GM18868 (cell line): ENCODE data around the gene NUMB.

ENCODE experiments used
- ATAC-seq: cut with Tn5 transposase; IDR thresholded peaks from one replicate; pipeline ENCODE4 v1.9.1; 2021; ENCODE audit warnings: mild to moderate bottlenecking, moderate library complexity; ENCODE audit not compliant: unreplicated experiment

NUMB gene

DNA sequence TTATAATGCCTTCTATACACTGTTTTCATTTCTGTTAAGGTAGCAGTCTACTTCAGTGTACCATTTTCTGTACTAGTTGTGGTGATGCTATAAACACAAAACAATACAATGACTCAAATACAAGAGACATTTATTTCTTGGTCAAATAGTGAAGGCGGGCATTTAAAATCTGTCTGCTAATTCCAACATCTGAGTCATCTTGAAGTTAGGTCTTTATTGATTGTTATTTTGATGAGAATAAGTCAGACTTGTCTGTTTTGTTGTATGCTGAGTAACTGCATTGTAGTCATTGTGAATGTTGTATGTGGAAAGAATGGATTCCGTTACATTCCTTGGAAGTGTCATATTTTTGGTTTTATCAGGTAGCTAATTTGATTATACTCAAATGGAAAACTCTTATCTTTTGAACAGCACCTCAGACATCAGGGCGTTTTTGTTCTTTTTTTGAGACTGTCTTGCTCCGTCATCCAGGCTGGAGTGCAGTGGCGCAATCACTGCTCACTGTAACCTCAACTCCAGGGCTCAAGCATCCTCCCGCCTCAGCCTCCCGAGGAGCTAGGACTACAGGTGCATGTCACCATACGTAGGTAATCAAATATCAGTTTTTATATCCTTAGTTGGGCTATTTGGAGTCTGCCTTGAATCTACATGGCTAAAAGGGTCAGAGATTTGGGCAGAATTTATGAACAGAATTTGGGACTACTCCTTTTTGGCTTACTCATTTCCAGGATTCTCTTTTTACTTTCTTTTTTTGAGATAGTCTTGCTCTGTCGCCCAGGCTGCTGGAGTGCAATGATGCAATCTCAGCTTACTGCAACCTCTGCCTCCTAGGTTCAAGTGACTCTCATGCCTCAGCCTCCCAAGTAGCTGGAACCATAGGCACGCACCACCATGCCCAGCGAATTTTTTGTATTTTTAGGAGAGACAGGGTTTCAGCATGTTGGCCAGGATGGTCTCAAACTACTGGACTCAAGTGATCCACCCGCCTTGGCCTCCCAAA is 164.3 kb downstream of the NUMB start:
- no peak for ATAC-seq

DNA sequence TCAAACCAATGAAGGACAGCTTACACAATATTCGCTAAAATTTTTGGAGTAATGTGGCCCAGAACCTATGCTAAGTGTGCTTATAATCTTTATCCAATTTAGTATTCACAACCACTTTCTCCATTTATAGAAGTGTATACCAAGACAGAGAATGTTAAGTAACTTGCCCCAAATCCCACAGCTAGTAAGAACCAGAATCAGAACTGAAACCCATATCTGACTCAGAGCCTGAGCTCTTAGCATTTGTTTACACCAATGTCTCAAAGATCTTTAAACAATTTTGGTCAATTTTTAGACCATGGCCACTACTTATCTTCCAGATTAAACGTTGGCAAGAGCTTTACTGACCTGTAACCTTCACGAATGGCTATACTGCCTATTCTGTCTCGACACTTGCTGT is 168.1 kb downstream of the NUMB start:
- ATAC-seq = peak; percentile 73

GRCh38 chr14:73289729-73290128 is 168.6 kb downstream of the NUMB start:
- ATAC-seq = no peak

GRCh38 chr14:73289308-73289707 is 169.0 kb downstream of the NUMB start:
- no peak for ATAC-seq

DNA sequence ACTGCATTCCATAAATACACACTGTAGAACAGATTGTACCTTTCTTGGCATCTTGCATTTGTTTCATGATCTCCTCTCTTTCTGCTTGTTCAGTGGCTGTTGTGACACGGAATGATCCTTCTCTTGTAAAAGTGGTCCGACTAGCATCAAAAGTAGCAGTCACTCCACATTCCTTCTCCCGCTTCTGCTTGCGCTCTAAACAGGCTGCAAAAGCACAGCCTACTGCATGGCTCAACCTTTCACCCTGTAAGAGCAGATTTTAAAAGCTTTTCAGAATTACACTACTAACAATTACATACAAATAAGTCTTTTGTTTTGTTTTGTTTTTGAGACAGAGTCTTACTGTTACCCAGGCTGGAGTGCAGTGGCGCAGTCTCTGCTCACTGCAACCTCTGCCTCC is 171.3 kb downstream of the NUMB start:
- ATAC-seq = no peak

- no peak for ATAC-seq
Observed at GRCh38 chr14:73286598-73286997, 171.7 kb downstream of the NUMB start.

DNA sequence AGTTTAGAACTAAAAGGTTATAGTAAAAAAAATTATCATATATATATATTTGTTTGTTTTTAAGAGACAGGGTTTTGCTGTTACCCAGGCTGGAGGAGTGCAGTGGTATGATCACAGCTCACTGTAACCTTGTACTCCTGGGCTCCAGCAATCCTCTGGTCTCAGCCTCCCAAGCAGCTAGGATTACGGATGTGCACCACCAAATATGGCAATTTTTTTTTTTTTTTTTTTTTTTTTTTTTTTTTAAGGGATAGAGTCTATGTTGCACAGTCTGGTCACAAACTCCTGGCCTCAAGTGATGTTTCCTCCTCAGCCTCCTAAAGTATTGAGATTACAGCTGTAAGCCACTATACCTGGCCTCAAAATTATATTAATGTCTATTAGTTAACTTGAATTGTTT is 172.4 kb downstream of the NUMB start:
- no peak for ATAC-seq

DNA sequence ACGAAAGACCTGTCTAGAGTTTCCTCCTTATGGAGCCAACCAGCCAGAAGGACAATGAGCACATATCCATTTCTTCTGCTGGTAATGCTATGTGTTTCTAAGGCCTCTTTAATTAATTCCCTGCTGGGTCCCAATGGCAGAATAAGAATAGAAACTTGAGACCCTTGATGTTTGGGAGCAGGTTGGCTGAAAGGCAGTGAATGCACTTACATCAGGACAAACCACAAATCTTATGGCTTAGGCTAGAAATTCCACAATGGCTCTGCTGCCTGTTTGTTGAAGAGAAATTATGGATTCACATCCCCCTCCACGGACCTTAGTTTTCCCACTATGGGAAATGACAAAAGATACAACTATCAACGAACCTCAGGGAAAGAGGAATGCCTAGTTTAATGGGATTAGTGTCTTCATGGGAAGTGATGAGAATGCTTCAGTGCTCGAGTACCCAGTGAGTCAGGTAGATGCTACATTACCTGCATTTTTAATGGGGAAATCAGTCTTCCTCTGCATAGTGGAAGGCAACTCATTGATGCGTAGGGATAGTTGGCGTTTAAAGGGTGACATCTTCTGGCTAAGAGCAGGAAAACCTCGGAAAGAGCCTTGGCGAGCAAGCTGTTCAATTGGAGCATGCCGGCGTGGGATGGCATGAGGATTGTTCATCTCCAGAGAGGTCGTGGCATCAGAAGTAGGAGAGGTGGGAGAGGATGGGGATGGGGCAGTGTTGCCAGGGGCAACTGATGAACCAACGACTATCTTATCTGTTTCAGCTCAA is 174.6 kb downstream of the NUMB start:
- ATAC-seq = no peak

DNA sequence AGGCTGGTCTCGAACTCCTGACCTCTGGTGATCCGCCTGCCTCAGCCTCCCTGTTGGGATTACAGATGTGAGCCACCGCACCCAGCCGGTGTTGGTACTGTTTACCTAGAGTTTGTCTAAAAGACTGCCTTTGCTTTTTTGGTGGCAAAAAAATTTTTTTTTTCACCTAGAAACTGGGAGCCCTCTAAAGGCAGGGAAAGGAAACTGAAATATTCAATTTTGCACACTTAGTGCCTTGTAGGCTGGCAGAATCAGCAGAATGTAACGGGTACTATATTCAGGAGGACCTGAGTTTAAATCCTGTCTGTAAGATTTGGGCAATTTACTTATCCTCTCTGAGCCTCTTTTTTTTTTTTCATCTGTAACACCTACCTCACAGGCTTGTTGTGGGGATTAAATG is 177.4 kb downstream of the NUMB start:
- no peak for ATAC-seq

DNA sequence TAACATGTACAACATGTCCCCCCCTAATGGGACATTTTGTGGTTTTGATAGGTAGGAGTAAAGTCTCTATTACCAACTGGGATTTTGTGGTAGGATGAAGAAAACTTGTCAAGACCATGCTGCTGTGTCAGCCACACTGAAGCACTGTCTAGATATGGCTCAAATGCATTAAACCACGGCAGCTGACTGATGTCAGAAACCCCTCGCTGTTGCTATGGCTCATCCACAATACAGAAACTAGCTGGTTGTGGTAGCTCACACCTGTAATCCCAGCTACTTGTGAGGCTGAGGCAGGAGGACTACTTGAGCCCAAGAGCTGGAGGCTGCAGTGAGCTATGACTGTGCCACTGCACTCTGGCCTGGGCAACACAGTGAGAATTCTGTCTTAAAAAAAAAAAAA is 181.0 kb downstream of the NUMB start:
- ATAC-seq = no peak

- no peak for ATAC-seq
Observed at GRCh38 chr14:73276836-73277235, 181.5 kb downstream of the NUMB start.

DNA sequence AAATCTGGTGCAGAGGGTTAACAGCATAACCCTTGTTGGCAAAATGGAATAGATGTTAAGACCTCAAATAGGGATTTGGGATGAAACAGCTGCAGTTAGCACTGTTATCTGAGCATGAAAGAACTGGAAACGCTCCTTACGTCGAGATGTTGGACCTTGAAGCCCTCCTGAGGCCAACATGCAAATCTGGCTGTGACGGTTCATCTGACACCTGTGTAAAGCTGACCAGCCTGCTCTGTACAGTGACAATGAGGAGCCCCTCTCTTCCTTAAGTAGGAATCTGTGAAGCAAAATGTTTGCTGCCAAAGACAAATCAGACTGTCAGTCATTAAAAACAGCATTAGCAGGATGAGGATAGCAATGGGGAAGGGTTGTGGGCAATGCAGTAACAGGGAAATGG is 184.5 kb downstream of the NUMB start:
- no peak for ATAC-seq

GRCh38 chr14:73272393-73272792 is 186.0 kb downstream of the NUMB start:
- ATAC-seq = no peak

DNA sequence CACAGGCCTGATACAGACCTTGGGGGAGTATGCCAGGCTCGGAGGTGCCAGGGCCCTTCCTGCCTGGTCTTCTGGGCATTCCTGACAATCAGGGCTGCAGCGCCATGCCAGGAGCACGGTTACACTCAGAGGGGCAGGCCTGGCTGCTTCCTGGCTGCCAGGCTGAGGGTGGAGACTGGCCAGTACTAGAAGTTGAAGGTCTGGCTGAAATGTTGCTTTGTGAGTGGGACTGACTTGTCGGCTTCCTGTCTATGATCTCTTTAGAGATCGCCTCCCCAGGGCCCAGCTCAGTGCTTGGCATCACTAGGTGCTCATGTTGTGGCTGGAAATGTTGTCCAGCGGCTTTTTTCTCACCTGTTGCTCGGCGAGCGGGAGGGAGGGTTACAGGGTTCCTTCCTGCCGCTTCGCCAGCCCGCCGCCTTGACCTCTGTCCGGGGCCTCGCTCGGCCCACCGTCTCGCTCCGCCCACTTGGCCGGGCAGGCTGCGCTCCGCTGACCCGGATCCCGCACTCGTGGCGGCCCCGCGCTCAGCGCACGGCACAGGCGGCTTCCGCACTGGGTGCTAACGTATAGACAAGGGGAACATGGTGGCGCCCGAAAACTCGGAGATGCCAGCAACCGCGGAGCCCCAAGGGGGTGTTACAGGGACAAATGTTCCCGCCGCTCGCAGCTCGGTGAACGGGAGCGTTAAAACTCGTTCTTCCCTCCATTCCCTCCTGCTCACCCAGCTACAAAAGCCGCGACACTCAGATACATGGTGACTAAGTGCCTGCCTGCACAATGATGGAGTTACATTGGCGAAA is 188.4 kb downstream of the NUMB start:
- ATAC-seq = peak; percentile 72

GRCh38 chr14:73267474-73267873 is 190.9 kb downstream of the NUMB start:
- ATAC-seq = no peak

DNA sequence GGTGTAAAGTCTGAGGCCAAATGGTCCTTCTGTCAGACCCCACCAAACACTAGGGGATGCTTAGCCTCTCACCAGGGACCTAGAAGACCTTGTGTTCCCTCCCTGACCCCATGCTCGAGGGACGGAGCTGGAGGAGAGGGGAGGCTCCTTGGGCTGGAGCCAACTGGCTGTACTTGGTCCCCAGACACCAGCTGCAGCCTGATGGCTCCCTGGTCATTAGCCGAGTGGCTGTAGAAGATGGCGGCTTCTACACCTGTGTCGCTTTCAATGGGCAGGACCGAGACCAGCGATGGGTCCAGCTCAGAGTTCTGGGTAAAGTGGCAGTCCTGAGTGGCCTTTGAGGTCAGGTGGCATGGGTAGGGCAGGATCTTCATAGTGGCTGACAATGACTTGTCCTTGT is 192.0 kb downstream of the NUMB start:
- ATAC-seq = no peak

DNA sequence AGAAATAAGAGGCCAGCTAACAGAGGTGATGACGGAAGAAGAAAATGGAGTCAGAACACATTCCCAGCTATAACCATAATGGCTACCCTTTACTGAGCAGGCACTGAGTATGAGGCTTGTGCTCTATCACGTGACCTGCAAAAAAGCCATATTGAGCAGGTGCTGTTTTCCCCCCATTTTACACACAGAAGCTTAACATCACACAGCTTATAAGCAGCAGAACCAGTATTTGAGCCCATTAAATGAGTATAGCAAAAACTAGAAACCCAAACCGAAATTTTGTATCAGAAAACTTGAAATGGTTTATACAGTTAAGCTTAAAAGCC is 192.7 kb downstream of the NUMB start:
- no peak for ATAC-seq

- no peak for ATAC-seq
Observed at GRCh38 chr14:73264885-73265720, 193.2 kb downstream of the NUMB start.

DNA sequence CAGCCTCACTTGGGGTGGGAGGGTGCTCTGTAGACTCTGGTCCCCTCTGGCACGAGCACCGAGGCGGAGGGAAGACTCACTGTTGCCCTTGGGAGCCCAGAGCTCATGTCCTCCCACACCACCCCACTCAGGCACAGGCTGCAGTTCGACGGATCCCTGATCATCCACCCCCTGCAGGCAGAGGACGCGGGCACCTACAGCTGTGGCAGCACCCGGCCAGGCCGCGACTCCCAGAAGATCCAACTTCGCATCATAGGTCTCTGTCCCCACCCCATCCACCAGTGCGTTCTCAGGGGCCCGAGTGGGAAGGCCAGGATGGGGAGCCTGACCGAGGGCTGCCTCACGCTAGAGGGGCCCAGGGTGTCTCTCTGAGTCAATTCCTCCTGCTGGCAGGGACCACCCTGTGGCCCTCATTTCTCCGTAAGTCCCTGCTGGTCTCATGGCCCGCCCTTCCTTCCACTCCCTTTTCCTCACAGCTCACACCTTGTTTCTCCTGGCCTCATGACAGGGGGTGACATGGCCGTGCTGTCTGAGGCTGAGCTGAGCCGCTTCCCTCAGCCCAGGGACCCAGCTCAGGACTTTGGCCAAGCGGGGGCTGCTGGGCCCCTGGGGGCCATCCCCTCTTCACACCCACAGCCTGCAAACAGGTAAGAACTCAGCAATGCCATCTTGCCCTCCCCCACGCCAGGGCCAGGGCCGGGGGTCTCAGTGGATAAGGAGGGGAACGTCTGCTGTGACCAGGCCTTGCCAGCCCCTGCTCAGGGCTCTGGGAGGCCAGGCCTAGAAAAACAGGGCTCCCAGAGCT is 194.1 kb downstream of the NUMB start:
- ATAC-seq = no peak

DNA sequence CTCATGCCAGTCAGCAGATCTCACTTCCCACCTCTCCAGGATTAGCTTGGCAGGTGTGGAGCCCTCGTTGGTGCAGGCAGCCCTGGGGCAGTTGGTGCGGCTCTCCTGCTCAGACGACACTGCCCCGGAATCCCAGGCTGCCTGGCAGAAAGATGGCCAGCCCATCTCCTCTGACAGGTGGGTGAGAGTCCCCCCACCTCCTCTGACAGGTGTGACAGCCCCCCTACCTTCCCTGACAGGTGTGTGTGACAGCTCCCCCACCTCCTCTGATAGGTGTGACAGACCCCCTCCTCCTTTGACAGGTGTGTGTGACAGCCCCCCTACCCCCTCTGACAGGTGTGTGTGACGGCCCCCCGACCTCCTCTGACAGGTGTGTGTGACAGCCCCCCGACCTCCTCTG is 194.7 kb downstream of the NUMB start:
- ATAC-seq = no peak
